Measurements from ENCODE around the gene XKR7.
"Not testable (repeated sequence)": the region's sequence is repeated elsewhere in the genome, so short reads cannot be mapped to it uniquely, and the experiment has no call there.

XKR7 gene

DNA sequence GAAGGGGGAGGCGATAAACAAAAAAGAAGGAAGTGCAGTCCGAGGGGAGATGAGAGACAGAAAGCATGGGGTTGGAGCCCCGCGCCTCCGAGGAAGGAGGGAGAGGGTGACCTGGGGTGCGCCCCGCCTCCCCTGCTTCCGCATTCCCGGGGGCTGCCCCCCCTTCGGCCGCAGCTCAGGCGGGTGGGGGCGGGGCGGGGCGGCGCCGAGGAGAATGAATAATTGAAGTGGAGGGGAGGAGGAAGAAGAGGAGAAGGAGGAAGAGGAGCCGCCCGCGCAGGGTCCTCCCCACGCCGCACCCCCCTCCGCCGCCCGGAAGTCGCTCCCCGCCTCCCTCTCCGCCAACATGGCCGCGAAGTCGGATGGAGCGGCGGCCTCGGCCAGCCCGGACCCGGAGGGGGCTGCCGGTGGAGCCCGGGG lies at the start of gene XKR7:
Gene XKR7 (plus strand): TSS at position 322 of the 420 bp plus-strand sequence. CDS start 25 bp downstream, at position 347.
- no peak for DNase-seq

DNA sequence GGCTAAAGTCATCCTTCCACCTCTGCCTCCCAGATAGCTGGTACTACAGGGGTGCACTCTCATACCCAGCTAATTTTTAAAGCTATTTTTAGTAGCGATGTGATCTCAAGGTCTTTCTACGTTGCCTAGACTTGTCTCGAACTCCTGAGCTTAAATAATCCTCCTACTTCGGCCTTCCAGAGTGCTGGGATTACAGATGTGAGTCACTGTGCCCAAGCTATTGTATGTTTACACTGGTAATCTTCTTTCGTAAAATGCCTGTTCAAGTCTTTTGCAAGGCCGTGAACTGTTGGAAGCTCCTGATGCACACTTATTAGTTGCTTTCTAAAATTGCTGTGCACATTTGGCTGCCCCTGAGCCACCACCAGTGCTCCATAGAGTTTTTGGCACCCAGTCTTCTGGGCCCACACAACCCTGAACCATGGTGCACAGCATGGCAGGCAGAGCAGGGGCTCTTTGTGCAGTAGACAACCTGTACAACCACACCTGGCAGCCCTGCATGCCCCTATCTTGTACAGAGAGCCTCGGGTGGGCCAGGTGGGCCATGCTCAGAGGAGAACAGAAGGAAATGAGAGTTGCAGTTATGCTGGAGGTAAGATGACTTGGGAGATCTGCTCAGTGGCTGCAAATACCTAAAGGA lies 49.4 kb upstream of the XKR7 start:
- no peak for DNase-seq

- DNase-seq = no peak
These were observed 48.4 kb upstream of the XKR7 start for GRCh38 chr20:31919410-31920155.

- no peak for DNase-seq
These were observed 47.6 kb upstream of the XKR7 start for GRCh38 chr20:31920275-31920855.

- DNase-seq = not testable (repeated sequence)
These were observed 46.5 kb upstream of the XKR7 start for GRCh38 chr20:31921480-31921879.

- no peak for DNase-seq
These were observed 45.8 kb upstream of the XKR7 start for GRCh38 chr20:31922181-31922580.

DNA sequence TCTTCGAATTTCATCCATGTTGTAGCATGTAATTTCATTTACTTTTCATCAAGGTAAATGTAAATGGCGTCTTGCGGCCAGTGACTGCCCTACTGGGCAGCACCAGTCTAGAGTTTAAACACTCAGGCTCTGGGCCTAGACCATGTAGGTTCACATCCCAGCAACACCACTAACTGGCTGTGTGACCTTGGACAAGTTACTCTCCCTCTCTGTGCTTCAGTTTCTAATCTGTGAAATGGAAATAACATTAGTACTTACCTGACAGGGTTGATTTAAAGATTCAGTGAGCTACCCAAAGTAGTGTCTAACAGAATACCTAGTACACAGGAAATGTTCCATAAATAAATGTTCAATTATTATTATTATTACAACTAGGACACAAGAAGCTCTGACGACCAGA lies 45.4 kb upstream of the XKR7 start:
- no peak for DNase-seq

DNA sequence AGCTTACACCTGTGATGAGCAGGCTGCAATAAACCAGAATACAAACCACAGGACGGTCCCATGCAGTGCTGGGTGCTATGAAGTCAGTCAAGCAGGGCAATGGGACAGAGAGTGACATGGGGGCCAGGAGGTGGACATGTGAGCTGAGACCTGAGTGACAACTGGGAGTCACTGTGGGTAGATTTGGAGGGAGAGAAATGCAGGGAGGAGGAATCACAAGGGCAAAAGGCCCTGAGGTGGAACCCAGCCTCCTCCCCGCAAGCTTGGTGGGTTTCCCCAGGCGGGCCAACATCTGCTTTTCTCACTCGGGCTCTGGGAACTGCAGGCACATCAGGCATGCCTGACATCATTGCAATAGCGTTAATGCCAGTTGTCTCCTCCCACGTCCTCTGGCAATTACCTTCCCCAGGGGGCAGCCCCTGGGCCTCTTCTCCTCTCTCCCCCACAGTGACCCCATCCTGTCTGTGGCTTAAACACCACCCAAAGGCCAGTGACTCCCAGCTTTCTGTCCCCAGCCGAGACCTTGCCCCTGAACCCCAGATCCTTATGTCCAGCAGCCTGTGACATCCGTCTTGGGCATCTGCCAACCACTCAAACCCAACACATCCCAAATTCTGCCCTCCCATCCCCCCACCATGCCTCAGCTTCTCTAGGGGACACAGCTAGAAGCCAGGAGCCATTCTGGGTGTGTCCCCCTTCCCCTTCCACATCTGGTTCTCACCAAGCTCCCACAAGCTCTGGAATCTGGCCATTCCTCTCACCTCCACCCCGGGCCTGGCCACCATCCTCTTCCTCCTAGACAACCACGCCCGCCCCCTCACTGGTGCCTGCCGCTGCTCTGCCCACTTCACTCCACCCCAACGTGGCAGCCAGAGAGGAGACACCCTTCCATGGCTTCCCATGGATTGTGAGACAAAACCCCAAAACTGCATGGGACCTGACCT lies 44.3 kb upstream of the XKR7 start:
- no peak for DNase-seq

DNA sequence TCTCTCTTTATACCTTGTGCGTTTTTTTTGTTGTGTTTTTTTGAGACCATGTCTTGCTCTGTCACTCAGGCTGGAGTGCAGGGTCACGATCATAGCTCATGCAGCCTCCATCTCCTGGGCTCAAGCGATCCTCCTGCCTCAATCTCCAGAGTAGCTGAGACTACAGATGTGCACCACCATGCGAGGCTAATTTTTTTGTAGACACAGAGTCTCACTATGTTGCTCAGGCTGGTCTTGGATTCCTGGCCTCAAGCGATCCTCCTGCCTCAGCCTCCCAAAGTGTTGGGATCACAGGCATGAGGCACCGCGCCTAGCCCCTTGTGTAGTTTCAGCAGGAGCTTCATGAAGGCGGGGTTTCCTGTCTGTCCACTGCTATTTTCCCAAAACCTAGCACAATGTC lies 43.4 kb upstream of the XKR7 start:
- DNase-seq = no peak

GRCh38 chr20:31925631-31926030 lies 42.3 kb upstream of the XKR7 start:
- no peak for DNase-seq

- no peak for DNase-seq
These were observed 41.5 kb upstream of the XKR7 start for GRCh38 chr20:31926493-31926892.

- DNase-seq = no peak
These were observed 40.3 kb upstream of the XKR7 start for GRCh38 chr20:31927627-31928159.

DNA sequence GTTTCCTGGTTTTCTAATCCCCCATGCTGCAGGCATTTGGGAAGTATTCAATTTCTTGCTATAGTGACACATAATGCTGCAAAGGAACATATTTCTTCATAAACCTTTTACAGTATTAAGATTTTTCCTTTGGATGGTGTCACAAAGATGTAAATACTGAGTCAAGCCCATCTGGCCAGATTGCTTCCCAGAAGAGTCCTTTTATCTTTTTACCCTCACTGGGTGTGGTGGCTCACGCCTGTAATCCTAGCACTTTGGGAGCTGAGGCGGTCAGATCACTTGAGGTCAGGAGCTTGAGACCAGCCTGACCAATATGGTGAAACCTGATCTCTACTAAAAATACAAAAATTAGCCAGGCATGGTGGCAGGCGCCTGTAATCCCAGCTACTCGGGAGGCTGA lies 38.3 kb upstream of the XKR7 start:
- DNase-seq = not testable (repeated sequence)

DNA sequence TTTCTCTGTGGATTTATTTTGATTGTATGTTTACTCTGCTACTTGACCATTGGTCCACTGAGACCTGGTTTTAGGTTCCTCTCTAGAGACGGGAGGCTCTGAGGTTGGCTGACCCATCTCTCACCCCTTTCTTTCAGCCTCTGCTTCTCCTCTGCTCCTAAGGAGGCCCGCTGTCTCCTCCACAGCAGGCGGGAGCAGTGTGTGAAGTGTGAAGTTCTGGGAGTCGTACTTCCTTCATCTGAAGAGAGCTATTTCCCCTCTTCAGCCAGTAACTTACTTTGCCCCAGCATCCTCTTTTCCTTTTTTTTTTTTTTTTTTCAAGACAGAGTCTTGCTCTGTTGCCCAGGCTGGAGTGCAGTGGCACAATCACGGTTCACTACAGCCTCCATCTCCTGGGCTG lies 37.2 kb upstream of the XKR7 start:
- no peak for DNase-seq

GRCh38 chr20:31933698-31934097 lies 34.3 kb upstream of the XKR7 start:
- DNase-seq = no peak

DNA sequence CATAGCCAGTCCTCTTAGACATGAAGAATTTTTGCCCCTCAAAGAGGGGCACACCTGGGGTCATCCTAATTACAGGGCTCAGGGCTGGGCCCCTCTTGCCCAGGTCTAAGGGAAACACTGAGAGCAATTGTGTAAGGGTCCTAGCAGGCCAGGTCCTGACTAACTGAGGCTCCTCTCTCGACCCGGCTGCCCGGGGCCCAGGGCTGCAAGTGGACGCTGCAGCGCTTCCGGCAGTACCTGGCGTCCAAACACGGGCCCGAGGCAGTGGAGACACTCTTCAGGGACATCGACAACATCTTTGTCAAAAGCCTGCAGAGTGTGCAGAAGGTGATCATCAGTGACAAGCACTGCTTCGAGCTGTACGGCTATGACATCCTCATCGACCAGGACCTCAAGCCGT lies 33.5 kb upstream of the XKR7 start:
- DNase-seq = no peak

DNA sequence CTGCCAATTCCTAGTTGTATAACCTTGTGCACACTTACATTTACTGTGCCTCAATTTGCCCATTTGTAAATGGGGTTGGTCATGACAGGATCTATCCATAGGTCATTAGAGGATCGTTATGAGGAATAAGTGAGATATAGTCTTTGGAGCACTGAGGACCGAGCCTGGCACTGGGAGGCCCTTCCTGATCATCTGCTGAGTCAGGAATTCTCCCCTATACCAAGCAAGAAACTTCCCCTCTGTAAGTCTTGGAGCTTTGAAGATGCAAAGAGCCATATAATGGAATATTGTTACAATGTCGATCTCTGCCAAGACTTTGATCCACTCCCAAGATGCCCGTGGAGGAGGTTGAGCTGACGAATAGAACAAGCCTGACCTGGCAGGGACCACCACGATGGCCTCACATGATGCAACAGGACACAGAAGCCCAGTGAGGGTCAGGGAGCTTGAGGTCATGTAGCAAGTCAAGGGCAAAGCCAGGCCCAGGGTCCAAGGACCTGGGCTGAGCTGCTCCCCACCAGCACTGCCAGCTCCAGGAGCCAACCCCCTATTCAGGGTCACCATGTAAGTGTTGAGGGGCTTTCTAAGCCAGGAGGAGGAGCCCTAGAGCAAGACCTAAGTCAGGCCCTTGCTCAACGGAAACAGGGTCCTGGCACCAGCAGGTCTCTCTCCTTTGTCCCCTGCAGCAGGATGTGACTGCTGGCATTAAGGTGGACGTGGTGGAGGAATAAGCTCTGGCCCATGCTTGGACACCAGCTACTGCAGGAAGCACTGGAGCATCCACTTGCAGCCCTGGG lies 32.8 kb upstream of the XKR7 start:
- DNase-seq = no peak

- no peak for DNase-seq
These were observed 31.5 kb upstream of the XKR7 start for GRCh38 chr20:31936420-31936819.

DNA sequence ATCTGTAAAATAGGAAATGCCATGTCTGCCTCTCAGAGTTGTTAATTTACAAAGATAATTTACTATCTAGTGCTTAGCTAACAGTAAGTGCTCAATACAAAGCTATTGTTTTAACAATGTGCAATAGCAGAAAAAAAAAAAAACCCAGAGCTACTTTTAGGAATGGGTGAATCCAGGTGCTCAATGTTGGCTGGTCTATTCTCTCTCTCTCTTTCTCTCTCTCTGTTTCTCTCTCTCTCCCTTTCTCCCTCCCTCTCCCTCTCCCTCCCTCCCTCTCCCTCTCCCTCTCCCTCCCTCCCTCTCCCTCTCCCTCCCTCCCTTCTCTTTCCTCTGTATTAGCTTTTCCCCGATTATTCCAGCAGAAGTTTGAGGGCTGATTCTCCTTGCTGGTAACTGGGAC lies 30.1 kb upstream of the XKR7 start:
- DNase-seq = no peak

DNA sequence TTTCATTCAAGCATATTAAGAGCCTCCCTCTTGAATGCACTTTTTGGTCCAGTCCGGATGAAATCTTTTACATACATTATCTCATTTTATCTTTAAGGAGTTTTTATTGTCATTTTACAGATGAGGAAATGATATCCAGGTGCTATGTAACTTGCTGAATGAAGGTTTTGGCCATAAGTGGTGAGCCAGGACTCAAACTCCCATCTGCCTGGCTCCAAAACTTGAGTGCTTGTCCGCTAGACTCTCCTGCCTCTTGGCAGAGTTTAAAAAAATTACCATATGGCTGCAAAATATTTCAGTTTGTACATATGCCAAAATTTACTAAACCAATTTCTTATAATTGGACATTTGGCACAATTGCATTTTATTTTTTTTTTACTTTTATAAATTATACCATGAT lies 28.3 kb upstream of the XKR7 start:
- DNase-seq = no peak

GRCh38 chr20:31943052-31943471 lies 24.9 kb upstream of the XKR7 start:
- no peak for DNase-seq

DNA sequence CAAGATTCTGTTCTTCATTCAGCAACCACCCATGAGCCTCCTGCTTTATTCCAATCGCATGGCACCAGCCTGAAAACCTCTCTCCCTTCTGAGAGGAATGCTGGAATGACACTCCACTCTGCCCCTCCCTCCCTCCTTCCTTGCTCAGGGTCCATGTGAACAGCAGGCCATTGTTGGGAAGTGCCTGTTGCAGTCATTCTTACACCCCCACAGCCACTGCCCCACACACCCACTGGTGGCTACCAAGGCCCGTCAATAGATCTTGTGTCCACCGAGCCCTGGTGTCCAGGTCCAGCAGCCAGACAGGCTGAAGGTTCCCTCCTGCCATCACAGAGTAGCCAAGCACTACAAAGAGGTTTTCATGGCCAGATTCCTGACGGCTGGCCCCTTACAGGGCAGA lies 22.6 kb upstream of the XKR7 start:
- no peak for DNase-seq
